Caco-2 (cell line): Measurements from ENCODE around the gene ARHGAP42. TPM values are rescaled to one million over a fixed set of nuclear protein-coding genes. Genes with fewer than 3 reads are reported as not detected.

ENCODE experiments used
- BruUV-seq: library from RNA; stranded (reverse); fragments of 400-500 nt; replicated peaks from 2 replicates; lab custom pipeline; 2021; lab: Mats Ljungman, UMichigan
- CTCF ChIA-PET: fragments of 300-600 bp; sonication (Branson Sonifier 250); formaldehyde crosslinking; loops from one replicate; lab custom pipeline; 2022; ENCODE audit warnings: antibody characterized with exemption; lab: Charles Lee
- POLR2A ChIA-PET: fragments of 300-600 bp; sonication (Branson Sonifier 250); formaldehyde crosslinking; loops from one replicate; lab custom pipeline; 2022; ENCODE audit warnings: antibody characterized with exemption; lab: Charles Lee
- DNase-seq, 2 experiments: peaks; one replicate each; pipeline versions ENCODE4 v3.0.0 to v3.0.0-alpha.2; 2020 to 2022
- H3K27me3 ChIP-seq: replicated peaks from 2 replicates; pipeline ENCODE4 v1.6.0; 2011; ENCODE audit warnings: low read length; ENCODE audit not compliant: control insufficient read depth, insufficient read depth
- H3K36me3 ChIP-seq: 2 replicates; pipeline ENCODE4 v1.5.1; 2011; ENCODE audit warnings: low read length; ENCODE audit not compliant: control insufficient read depth, insufficient read depth
- H3K4me1 ChIP-seq: fragments of 250-450 bp; sonication (Bioruptor Pico); 2 replicates; pipeline ENCODE4 v1.5.1; 2020; ENCODE audit warnings: mild to moderate bottlenecking
- H3K4me3 ChIP-seq: 2 replicates; pipeline ENCODE4 v1.5.1; 2011; ENCODE audit warnings: low read depth, mild to moderate bottlenecking, control low read depth, low read length
- H3K9me3 ChIP-seq: fragments of 250-450 bp; sonication (Bioruptor Pico); 2 replicates; pipeline ENCODE4 v1.5.1; 2020; ENCODE audit warnings: mild to moderate bottlenecking, moderate library complexity
- H3K27ac Mint-ChIP-seq: one replicate; pipeline ENCODE4 v1.8.0; 2022; ENCODE audit warnings: mixed read lengths; ENCODE audit not compliant: unreplicated experiment
- H3K27me3 Mint-ChIP-seq: one replicate; pipeline ENCODE4 v1.8.0; 2022; ENCODE audit warnings: mixed read lengths; ENCODE audit not compliant: insufficient read depth, unreplicated experiment
- H3K36me3 Mint-ChIP-seq: one replicate; pipeline ENCODE4 v1.8.0; 2022; ENCODE audit warnings: mild to moderate bottlenecking, mixed read lengths; ENCODE audit not compliant: insufficient read depth, unreplicated experiment
- H3K4me1 Mint-ChIP-seq: one replicate; pipeline ENCODE4 v1.8.0; 2022; ENCODE audit warnings: low read depth, mixed read lengths; ENCODE audit not compliant: unreplicated experiment
- H3K4me3 Mint-ChIP-seq: one replicate; pipeline ENCODE4 v1.8.0; 2022; ENCODE audit warnings: mild to moderate bottlenecking, moderate library complexity, mixed read lengths; ENCODE audit not compliant: unreplicated experiment
- H3K9me3 Mint-ChIP-seq: one replicate; pipeline ENCODE4 v1.8.0; 2022; ENCODE audit warnings: mixed read lengths; ENCODE audit not compliant: unreplicated experiment
- CTCF ChIP-seq, 2 experiments: fragments of 200-600 bp in 1 of 2; IDR thresholded peaks; 1 replicate in 1 of 2; 2 replicates in 1 of 2; pipeline versions ENCODE4 v1.5.1 to v1.8.0; 2011 to 2022; ENCODE audit warnings: antibody characterized with exemption in 1 of 2, control low read depth in 1 of 2, inconsistent platforms in 1 of 2, low read depth in 1 of 2, low read length in 1 of 2, mild to moderate bottlenecking in 1 of 2, moderate library complexity in 1 of 2; ENCODE audit not compliant: insufficient read depth in 1 of 2, severe bottlenecking in 1 of 2, unreplicated experiment in 1 of 2
- intact Hi-C: fragments of 100-400 bp; cut with micrococcal nuclease; formaldehyde crosslinking; loops from one replicate; pipeline ENCODE4 v1.10.0; 2022; ENCODE audit not compliant: unreplicated experiment
- total RNA-seq: library from RNA; stranded (reverse); gene quantifications from 2 replicates; pipeline ENCODE4 v1.2.3, GENCODE V29; 2022

ARHGAP42 gene
- total RNA-seq, 1 experiment from 2014 or later = 8.4 TPM

DNA sequence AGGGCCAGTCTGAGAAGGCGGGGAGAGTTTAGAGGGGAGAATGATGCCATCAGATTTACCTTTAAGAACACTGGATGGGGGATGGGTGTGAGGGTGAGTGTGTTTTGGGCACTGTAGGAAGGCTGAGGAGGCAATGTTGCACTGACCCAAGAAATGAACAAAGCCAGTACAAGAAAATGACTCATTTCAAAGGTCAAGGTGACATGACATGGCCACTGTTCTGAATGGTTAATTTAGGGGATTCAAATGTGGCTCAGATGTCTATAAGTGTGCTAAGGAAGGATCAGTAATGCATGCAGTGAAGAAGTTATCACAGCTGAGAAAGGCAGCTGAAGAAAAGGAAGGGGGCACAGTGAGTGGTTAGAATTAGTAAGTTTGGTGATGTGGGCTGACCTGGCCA is 312.7 kb downstream of the ARHGAP42 start:
- TF ChIP-seq CTCF (IDR thresholded peaks at IDR 0.05; ENCODE audit: insufficient read depth in 1 of 2, low read depth in 1 of 2, low read length in 1 of 2, severe bottlenecking in 1 of 2, unreplicated experiment in 1 of 2) = no peak
- no peak overlapping the region for H3K4me3 Mint-ChIP-seq
- H3K27me3 Mint-ChIP-seq = peaks cover 14% of the 10 kb centered on the region
- Histone ChIP-seq H3K27me3 (no peaks in the 10 kb centered on the region), H3K4me3 (no peak overlapping the region), H3K9me3 (no peaks in the 10 kb centered on the region), H3K4me1 (no peaks in the 10 kb centered on the region), H3K36me3 (no peaks in the 10 kb centered on the region)
- DNase-seq = no peak
- no TSS peak for BruUV-seq
- ChIA-PET CTCF (no interaction called here), POLR2A (no interaction called here)
- intact Hi-C loops = loop anchor here (5.0 kb wide), 1 partner anchor 422 kb away; no protein-coding TSS in a partner anchor
- no peaks in the 10 kb centered on the region for H3K4me1 Mint-ChIP-seq
- H3K9me3 Mint-ChIP-seq = no peaks in the 10 kb centered on the region
- no peaks in the 10 kb centered on the region for H3K36me3 Mint-ChIP-seq
- H3K27ac Mint-ChIP-seq = no peak overlapping the region

DNA sequence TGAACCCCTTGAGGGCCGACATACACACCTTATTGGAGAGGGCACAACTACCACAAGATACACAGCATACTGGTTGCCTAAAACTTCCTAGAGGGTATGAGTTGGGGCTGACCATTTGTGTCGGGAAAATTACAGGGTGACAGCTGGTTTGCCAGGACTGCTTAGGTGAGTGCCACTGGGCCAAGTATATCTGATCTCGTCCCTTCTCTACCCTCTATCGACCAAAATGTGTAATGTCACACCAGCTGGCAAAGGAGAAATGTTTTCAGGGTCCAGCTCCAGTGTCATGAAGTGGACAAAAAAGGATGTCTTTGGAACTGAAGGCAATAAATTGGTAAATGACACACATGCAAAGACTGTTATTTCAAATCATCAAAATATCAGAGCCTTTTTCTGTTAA is 316.4 kb downstream of the ARHGAP42 start:
- ChIA-PET CTCF (interaction anchor here (1.1 kb wide), 1 partner anchor 23 kb away, joined by 4 read pairs; no protein-coding TSS in a partner anchor), POLR2A (no interaction called here)
- Histone ChIP-seq H3K4me3 (no peak overlapping the region), H3K4me1 (no peaks in the 10 kb centered on the region), H3K36me3 (no peaks in the 10 kb centered on the region), H3K9me3 (no peaks in the 10 kb centered on the region), H3K27me3 (no peaks in the 10 kb centered on the region)
- TF ChIP-seq CTCF (IDR thresholded peaks at IDR 0.05; ENCODE audit: insufficient read depth in 1 of 2, low read depth in 1 of 2, low read length in 1 of 2, severe bottlenecking in 1 of 2, unreplicated experiment in 1 of 2) = peak; percentile 38 to 47
- Mint-ChIP-seq H3K9me3 (no peaks in the 10 kb centered on the region), H3K27me3 (peaks cover 19% of the 10 kb centered on the region), H3K36me3 (no peaks in the 10 kb centered on the region), H3K4me3 (no peak overlapping the region), H3K27ac (no peak overlapping the region), H3K4me1 (no peaks in the 10 kb centered on the region)
- DNase-seq = peak in 1 of 2 experiments; percentile 42
- intact Hi-C loops = loop anchor here (5.0 kb wide), 1 partner anchor 426 kb away; no protein-coding TSS in a partner anchor
- BruUV-seq = no TSS peak

DNA sequence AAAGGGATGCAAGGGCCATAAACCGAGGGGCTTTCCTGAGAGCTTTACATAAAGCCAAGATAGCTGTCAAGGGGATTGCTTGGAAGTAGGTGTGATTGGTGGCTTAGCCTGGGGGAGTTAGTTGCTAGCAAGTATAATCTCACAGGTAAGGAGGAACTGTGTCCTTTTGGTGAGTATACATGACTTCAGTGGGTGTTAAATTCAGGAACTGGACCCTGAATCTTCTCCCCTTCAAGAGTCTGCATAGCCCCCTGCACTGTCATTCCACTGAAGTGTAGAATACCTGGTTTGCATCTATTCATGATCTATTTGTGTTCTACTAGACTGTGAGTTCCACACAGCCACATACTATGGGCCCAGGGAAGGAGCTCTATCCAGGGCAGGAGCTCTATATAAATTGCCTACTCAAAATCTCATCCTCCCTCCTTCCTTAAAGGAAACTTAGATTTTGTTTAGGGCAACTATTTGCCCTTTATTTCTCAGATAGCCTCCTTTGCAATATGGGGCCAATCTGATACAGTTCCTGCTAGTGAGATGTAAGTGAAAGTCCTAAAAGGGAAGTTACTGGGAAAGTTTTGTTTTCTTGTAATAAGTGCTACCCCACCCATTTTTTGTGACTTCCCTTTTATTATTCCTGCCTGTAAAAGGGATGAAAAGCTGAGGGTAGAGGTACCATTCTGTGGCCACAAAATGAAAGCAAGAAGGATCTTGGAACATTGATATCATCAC is 322.0 kb downstream of the ARHGAP42 start:
- BruUV-seq = no TSS peak
- Histone ChIP-seq H3K9me3 (no peaks in the 10 kb centered on the region), H3K4me3 (no peak overlapping the region), H3K27me3 (no peaks in the 10 kb centered on the region), H3K4me1 (no peaks in the 10 kb centered on the region), H3K36me3 (no peaks in the 10 kb centered on the region)
- Mint-ChIP-seq H3K27me3 (peaks cover 18% of the 10 kb centered on the region), H3K27ac (no peak overlapping the region), H3K4me3 (no peak overlapping the region), H3K9me3 (no peaks in the 10 kb centered on the region), H3K4me1 (no peaks in the 10 kb centered on the region), H3K36me3 (no peaks in the 10 kb centered on the region)
- no peak for DNase-seq
- intact Hi-C loops = no loop called here
- no peak for TF ChIP-seq CTCF (IDR thresholded peaks at IDR 0.05; ENCODE audit: insufficient read depth in 1 of 2, low read depth in 1 of 2, low read length in 1 of 2, severe bottlenecking in 1 of 2, unreplicated experiment in 1 of 2)
- ChIA-PET CTCF (no interaction called here), POLR2A (no interaction called here)
